T-helper 2 cell treated with Interferon-gamma antibody and Interleukin-4, amounts not matched to agents 100 ng/mL and 5 ng/mL, for 36 hours (primary cell): ENCODE measurements around the gene WWOX. TPM values are rescaled to one million over a fixed set of nuclear protein-coding genes. Genes with fewer than 3 reads are reported as not detected.
"Not testable (repeated sequence)": the region's sequence is repeated elsewhere in the genome, so short reads cannot be mapped to it uniquely, and the experiment has no call there.

ENCODE experiments used
- intact Hi-C: fragments of 100-400 bp; cut with micrococcal nuclease; formaldehyde crosslinking; loops from one replicate; pipeline ENCODE4 v1.15.1; 2023
- total RNA-seq: library from RNA; stranded (reverse); gene quantifications from 2 replicates; pipeline ENCODE4 v1.2.3, GENCODE V29; 2022

The WWOX gene
- total RNA-seq, 1 donor from 2014 or later = 26.3 TPM

DNA sequence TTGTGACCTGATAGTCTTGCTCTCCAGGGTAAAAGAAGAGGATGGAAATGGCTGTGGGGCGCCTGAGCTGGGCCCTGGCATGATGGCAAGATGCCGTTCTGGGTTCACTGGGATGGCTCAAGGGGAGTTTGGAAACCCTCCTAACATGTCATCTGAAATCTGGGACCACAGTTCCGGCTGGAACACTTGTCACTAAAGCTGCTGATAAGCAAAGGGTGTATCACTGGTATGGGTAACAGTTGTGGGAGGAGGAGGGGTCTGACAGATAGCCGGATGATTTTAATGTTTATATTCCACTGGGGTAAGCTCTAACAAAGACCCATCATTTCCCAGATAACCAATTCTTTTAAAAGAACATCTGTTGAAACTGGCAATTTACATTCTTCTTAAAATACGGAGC lies 390.2 kb downstream of the WWOX start:
- intact Hi-C loops = no loop called here

DNA sequence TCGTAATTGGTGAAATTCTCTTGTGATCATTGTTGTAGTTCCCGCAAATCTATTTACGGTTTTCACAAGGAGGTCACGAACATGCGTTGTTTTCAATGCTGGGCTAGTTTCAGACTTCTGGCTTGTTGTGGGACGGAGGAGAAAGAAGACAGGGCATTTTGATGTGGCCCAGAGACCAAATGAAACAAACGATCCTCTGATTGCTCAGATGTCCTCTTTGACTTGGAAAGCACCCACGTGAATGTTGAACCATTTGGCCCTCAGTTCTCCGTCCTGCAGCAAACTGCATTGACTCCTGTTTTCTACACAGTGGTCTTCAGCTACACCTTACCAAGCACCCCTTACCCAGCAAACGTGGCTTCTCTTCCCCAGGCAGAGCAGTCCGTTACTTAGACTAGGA lies 391.0 kb downstream of the WWOX start:
- intact Hi-C loops = no loop called here

GRCh38 chr16:78490847-78491246 lies 391.4 kb downstream of the WWOX start:
- intact Hi-C loops = no loop called here

- intact Hi-C loops = no loop called here
Observed at GRCh38 chr16:78493573-78493972, 394.1 kb downstream of the WWOX start.

DNA sequence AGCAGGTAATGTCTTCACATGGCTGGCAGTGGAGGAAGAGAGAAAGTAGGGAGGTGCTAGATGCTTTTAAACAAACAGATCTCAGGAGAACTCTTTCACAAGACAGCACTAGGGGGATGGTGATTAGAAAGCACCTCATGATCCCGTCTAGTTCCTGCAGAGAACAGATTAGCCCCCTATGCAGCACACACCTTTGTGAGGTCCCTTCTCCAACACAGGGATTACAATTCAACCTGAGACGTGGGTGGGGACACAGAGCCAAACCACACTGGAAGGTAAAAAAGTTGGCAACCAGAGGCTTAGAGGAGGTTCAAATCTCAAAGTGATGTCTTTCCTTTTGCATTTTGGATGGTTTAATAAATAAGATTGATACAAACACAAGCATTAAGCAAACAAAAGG lies 394.7 kb downstream of the WWOX start:
- intact Hi-C loops = no loop called here

GRCh38 chr16:78494674-78495073 lies 395.2 kb downstream of the WWOX start:
- intact Hi-C loops = no loop called here

- intact Hi-C loops = no loop called here
Observed at GRCh38 chr16:78496189-78496588, 396.7 kb downstream of the WWOX start.

GRCh38 chr16:78499399-78499798 lies 399.9 kb downstream of the WWOX start:
- intact Hi-C loops = no loop called here

GRCh38 chr16:78500659-78501270 lies 401.3 kb downstream of the WWOX start:
- intact Hi-C loops = loop anchor here (5.0 kb wide), 1 partner anchor 1967 kb away; no protein-coding TSS in a partner anchor

GRCh38 chr16:78501744-78502143 lies 402.3 kb downstream of the WWOX start:
- intact Hi-C loops = loop anchor here (2.0 to 5.0 kb wide), 2 partner anchors 545 to 1966 kb away; no protein-coding TSS in a partner anchor

DNA sequence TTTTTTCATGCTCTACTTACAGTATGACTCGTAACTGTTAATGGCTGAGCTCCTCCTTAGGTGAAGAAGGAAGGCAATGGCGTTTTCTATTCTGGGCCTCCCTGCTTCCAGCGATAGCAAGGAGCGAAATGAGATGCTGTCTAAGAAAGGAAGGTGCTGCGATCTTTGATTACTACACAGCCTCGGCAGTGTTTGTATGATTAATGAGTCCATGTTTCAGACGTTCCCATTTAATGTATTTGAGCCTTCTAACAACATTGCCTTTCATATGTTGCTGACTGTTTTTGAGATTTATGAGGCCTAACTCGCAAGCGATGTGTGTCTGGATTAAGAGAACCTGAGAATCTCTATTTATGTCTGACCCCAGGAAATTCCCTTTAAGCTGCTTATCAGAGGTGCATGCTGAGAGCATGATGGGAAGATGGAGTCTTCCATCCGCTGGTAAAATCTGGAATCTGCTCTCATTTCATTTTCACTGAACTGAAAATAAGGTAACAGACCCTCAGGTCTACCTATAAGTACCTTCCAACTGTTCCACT lies 403.4 kb downstream of the WWOX start:
- intact Hi-C loops = loop anchor here (1.0 to 5.0 kb wide), 3 partner anchors 267 to 1964 kb away; no protein-coding TSS in a partner anchor

- intact Hi-C loops = loop anchor here (1.0 to 5.0 kb wide), 3 partner anchors 267 to 1964 kb away; no protein-coding TSS in a partner anchor
Observed at GRCh38 chr16:78503602-78504001, 404.1 kb downstream of the WWOX start.

GRCh38 chr16:78504401-78504851 lies 405.0 kb downstream of the WWOX start:
- intact Hi-C loops = loop anchor here (5.0 kb wide), 1 partner anchor 1963 kb away; no protein-coding TSS in a partner anchor

- intact Hi-C loops = no loop called here
Observed at GRCh38 chr16:78505036-78505435, 405.6 kb downstream of the WWOX start.

GRCh38 chr16:78505544-78506366 lies 406.3 kb downstream of the WWOX start:
- intact Hi-C loops = no loop called here

DNA sequence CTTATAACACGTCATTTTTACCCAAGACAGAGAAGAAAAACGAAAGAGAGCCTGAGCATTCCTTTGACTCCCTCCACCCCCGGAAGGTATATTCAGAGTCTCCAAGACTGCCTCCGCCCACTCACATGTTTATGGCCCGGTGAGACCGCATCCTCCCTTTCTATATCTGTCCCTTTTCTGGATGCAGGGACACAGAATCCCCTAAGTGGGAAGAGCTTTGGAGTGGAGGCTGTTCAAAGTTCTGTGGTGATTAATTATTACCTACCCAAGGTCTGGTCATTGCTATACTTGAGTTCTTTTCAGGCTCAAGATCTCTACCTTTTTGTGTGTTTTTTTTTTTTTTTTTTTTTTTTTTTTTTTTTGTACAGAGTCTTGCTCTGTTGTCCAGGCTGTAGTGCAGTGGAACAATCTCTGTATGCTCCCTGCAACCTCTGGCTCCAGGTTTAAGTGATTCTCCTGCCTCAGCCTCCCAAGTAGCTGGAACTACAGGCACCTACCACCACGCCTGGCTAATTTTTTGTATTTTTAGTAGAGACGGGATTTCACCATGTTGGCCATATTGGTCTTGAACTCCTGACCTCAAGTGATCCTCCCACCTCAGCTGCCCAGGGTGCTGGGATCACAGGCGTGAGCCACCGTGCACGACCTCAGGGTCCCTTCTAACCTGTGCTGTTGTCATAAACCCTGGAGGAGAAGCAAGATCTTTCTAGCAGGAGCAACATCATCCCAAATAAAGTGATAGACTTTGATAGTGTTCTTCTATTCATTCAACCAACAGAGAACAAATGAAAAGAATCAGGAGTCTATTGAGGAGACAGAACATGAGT lies 407.1 kb downstream of the WWOX start:
- intact Hi-C loops = no loop called here

DNA sequence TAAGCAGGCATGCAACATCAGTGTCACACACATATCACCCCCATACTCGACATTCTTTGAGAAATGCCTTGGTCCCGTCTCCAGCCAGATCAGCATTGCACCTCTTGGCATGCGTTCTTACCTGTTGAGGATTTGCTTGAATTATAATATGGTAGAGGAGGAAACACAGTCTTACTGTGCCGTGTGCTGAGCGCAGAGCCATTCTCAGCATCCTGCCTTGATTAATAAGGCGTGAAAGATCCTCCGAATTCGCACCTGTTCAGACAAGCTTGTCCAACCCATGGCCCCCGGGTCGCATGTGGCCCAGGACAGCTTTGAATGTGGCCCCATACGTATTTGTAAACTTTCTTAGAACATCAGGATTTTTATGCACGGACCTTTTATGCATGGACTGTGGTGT lies 408.1 kb downstream of the WWOX start:
- intact Hi-C loops = no loop called here

DNA sequence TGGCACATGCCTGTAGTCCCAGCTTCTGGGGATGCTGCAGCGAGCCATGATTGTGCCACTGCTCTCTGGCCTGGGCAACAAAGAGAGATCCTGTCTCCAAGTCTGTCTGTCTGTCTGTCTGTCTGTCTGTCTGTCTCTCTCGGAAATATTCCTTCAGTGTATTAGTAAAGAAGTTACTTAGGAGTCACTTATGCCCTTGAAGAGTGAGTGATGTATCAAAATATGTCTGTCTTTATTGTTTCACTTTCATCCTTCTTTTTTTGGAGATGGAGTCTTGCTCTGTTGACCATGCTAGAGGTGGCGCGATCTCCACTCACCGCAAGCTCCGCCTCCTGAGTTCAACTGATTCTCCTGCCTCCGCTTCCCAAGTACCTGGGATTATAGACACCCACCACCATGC lies 410.5 kb downstream of the WWOX start:
- intact Hi-C loops = no loop called here

DNA sequence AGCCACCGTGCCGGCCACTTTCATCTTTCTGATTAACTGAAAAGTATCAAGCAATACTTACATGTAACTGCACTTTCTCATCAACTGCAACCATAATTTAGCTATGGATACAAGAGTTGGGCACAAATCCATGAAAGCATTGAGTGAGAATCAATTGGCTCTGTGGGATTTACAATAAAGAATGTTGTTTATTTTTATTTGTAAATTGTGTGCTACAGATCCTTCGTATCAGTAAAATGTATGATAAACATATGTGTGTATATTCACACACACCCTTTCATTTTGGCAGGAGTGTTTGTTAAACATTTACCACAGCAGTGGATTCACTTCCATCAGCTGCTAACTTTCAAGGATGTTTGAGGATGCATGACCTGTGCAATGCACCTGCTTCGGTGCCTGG lies 411.0 kb downstream of the WWOX start:
- intact Hi-C loops = no loop called here

GRCh38 chr16:78513838-78514237 lies 414.4 kb downstream of the WWOX start:
- intact Hi-C loops = no loop called here

- intact Hi-C loops = not testable (repeated sequence)
Observed at GRCh38 chr16:78514888-78515287, 415.4 kb downstream of the WWOX start.
